GM23248 (cell line): ENCODE results near the gene VAV2.

Experiments used
- EZH2 ChIP-seq: fragments of 200-600 bp; sonication (generic); IDR thresholded peaks from 2 replicates; pipeline ENCODE4 v1.6.1; 2018; ENCODE audit warnings: antibody characterized with exemption, mild to moderate bottlenecking; ENCODE audit not compliant: insufficient read depth, poor library complexity, severe bottlenecking
- EZH2phosphoT487 ChIP-seq: fragments of 200-600 bp; sonication (generic); IDR thresholded peaks from 2 replicates; pipeline ENCODE4 v1.6.1; 2018; ENCODE audit warnings: antibody characterized with exemption, moderate library complexity, mild to moderate bottlenecking, low read depth; ENCODE audit not compliant: insufficient read depth

DNA sequence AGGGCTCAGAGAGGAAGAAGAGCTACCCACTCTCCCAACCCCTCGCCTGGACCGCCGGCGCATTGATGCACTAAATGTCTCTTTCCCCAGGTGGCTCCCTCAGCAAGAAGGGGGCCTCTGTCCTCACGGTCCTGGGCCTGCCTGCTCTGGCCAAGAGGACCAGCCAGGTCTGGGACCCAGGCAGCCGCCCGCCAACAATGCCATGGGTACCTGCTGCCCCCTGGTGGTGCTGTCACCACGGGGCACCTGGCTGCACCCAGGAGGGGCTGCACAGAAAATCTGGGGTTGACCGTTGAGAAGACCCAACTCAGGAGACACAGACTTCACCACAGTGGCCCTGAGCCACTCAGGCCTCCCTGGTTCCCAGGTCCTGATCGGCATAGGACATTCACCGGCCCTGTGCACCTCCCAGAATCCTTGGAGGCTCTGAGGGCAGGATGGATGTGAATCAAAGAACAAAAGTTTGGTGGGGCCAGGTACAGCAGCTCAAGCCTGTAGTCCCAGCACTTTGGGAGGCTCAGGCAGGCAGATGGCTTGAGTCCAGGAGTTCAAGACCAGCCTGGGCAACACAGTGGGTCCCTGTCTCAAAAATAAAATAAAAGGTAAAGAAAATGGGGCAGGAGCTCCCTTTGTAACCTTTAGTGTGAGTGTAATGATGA lies 2.4 kb upstream of the VAV2 start:
- TF ChIP-seq EZH2phosphoT487 = no peak
- TF ChIP-seq EZH2 = no peak
